NCI-H510A treated with DMSO at 0.1 percent for 48 hours (cell line): ENCODE data around the gene KNCN.

Source experiments
- DNase-seq: peaks from one replicate; lab custom pipeline; 2025; lab: John Stamatoyannopoulos, UW

The KNCN gene

GRCh38 chr1:46551597-46552095, at the start of gene KNCN:
Gene KNCN (minus strand): TSS chr1:46551647. CDS start chr1:46551215, 432 bp downstream.
- DNase-seq = no peak

- DNase-seq = no peak
Observed at GRCh38 chr1:46599059-46599970, 47.9 kb upstream of the KNCN start.

GRCh38 chr1:46596846-46597245, 45.4 kb upstream of the KNCN start:
- no peak for DNase-seq

- no peak for DNase-seq
Observed at GRCh38 chr1:46596036-46596435, 44.6 kb upstream of the KNCN start.

GRCh38 chr1:46595127-46595526, 43.7 kb upstream of the KNCN start:
- DNase-seq = no peak

- DNase-seq = no peak
Observed at GRCh38 chr1:46594063-46594462, 42.6 kb upstream of the KNCN start.

GRCh38 chr1:46592823-46593222, 41.4 kb upstream of the KNCN start:
- no peak for DNase-seq

GRCh38 chr1:46589529-46589928, 38.1 kb upstream of the KNCN start:
- DNase-seq = no peak

- no peak for DNase-seq
Observed at GRCh38 chr1:46587069-46587468, 35.6 kb upstream of the KNCN start.

- no peak for DNase-seq
Observed at GRCh38 chr1:46585312-46585938, 34.0 kb upstream of the KNCN start.

GRCh38 chr1:46583494-46583893, 32.0 kb upstream of the KNCN start:
- DNase-seq = no peak

GRCh38 chr1:46582972-46583371, 31.5 kb upstream of the KNCN start:
- no peak for DNase-seq

- no peak for DNase-seq
Observed at GRCh38 chr1:46581681-46582455, 30.4 kb upstream of the KNCN start.

- DNase-seq = no peak
Observed at GRCh38 chr1:46580140-46580903, 28.9 kb upstream of the KNCN start.

- no peak for DNase-seq
Observed at GRCh38 chr1:46577671-46578070, 26.2 kb upstream of the KNCN start.

GRCh38 chr1:46576596-46576995, 25.1 kb upstream of the KNCN start:
- no peak for DNase-seq

- DNase-seq = no peak
Observed at GRCh38 chr1:46575778-46576177, 24.3 kb upstream of the KNCN start.

- no peak for DNase-seq
Observed at GRCh38 chr1:46575300-46575699, 23.9 kb upstream of the KNCN start.

- DNase-seq = no peak
Observed at GRCh38 chr1:46571691-46572225, 20.3 kb upstream of the KNCN start.

- no peak for DNase-seq
Observed at GRCh38 chr1:46569884-46570725, 18.7 kb upstream of the KNCN start.
